Endothelial cell of umbilical vein (primary cell): ENCODE results near the gene SCN2B. TPM values are rescaled to one million over a fixed set of nuclear protein-coding genes. Genes with fewer than 3 reads are reported as not detected.

ENCODE experiments used
- BruUV-seq: library from RNA; stranded (reverse); fragments of 400-500 nt; replicated peaks from 2 replicates; lab custom pipeline; 2021; lab: Mats Ljungman, UMichigan
- CTCF ChIA-PET: fragments of 300-600, 350-600 bp; sonication (Branson Sonifier 250); formaldehyde crosslinking; loops from one replicate; lab custom pipeline; 2021; ENCODE audit warnings: antibody characterized with exemption, inconsistent platforms; lab: Charles Lee
- POLR2A ChIA-PET: fragments of 300-600, 350-600 bp; sonication (Branson Sonifier 250); formaldehyde crosslinking; loops from one replicate; lab custom pipeline; 2021; ENCODE audit warnings: antibody characterized with exemption, inconsistent platforms; lab: Charles Lee
- DNase-seq: peaks from one replicate; pipeline ENCODE4 v3.0.0-alpha.2; 2011; ENCODE audit warnings: low read depth, low spot score
- FAIRE-seq: peaks from 2 replicates; lab custom pipeline; 2011; peaks lifted over from hg19 to GRCh38; lab: Jason Lieb, UNC
- H2AFZ ChIP-seq: 2 replicates; pipeline ENCODE4 v1.6.0; 2012; ENCODE audit warnings: low read depth, low read length, control low read depth, inconsistent platforms
- H3K27ac ChIP-seq: 2 replicates; pipeline ENCODE4 v1.5.1; 2011; ENCODE audit warnings: low read depth, mild to moderate bottlenecking, control low read depth, low read length, moderate library complexity; ENCODE audit not compliant: insufficient read depth
- H3K27me3 ChIP-seq, 2 experiments: 2 replicates each; pipeline versions ENCODE4 v1.6.0 to v1.6.1; 2011; ENCODE audit warnings: low read length in 2 of 2, mixed read lengths in 1 of 2; ENCODE audit not compliant: control insufficient read depth in 2 of 2, insufficient read depth in 2 of 2
- H3K36me3 ChIP-seq, 2 experiments: 2 replicates in 1 of 2; 3 replicates in 1 of 2; pipeline ENCODE4 v1.5.1; 2011; ENCODE audit warnings: low read length in 2 of 2, mild to moderate bottlenecking in 1 of 2, moderate library complexity in 1 of 2; ENCODE audit not compliant: control insufficient read depth in 2 of 2, insufficient read depth in 2 of 2; ENCODE audit errors: extremely low read depth in 1 of 2
- H3K4me1 ChIP-seq: 3 replicates; pipeline ENCODE4 v1.5.1; 2011; ENCODE audit warnings: mild to moderate bottlenecking, low read length; ENCODE audit not compliant: control insufficient read depth, insufficient read depth; ENCODE audit errors: extremely low read depth
- H3K4me2 ChIP-seq: 2 replicates; pipeline ENCODE4 v1.6.1; 2011; ENCODE audit warnings: low read length, control low read depth, mixed read lengths; ENCODE audit not compliant: insufficient read depth
- H3K4me3 ChIP-seq, 3 experiments: fragments of 200-600 bp in 1 of 3; sonication (generic), shearing (Covaris generic) in 1 of 3; replicated peaks in 1 of 3; 2 replicates each; pipeline ENCODE4 v1.5.1; 2011 to 2016; ENCODE audit warnings: control low read depth in 3 of 3, low read length in 3 of 3, mild to moderate bottlenecking in 2 of 3, inconsistent platforms in 1 of 3, low read depth in 1 of 3, moderate library complexity in 1 of 3; ENCODE audit not compliant: insufficient read depth in 1 of 3
- H3K79me2 ChIP-seq: 2 replicates; pipeline ENCODE4 v1.6.0; 2012; ENCODE audit warnings: low read length, inconsistent platforms; ENCODE audit not compliant: control insufficient read depth, insufficient read depth
- H3K9ac ChIP-seq: replicated peaks from 2 replicates; pipeline ENCODE3; 2011; ENCODE audit warnings: low read length, control low read depth; ENCODE audit not compliant: insufficient read depth; ENCODE audit errors: extremely low read depth
- H3K9me1 ChIP-seq: replicated peaks from 3 replicates; pipeline ENCODE4 v1.6.0; 2011; ENCODE audit warnings: mild to moderate bottlenecking, low read length; ENCODE audit not compliant: control insufficient read depth, insufficient read depth; ENCODE audit errors: extremely low read depth
- H3K9me3 ChIP-seq: replicated peaks from 2 replicates; pipeline ENCODE4 v1.5.1; 2012; ENCODE audit warnings: low read length, inconsistent platforms; ENCODE audit not compliant: control insufficient read depth, insufficient read depth
- H4K20me1 ChIP-seq: replicated peaks from 2 replicates; pipeline ENCODE3; 2011; ENCODE audit warnings: mild to moderate bottlenecking, low read length; ENCODE audit not compliant: control insufficient read depth, insufficient read depth; ENCODE audit errors: extremely low read depth
- CTCF ChIP-seq, 2 donors: IDR thresholded peaks; 1 replicate in 1 of 2; 2 replicates in 1 of 2; pipeline ENCODE4 v1.5.1; 2011; ENCODE audit warnings: low read length in 2 of 2, mild to moderate bottlenecking in 2 of 2, moderate library complexity in 2 of 2, control low read depth in 1 of 2, inconsistent platforms in 1 of 2, low read depth in 1 of 2; ENCODE audit not compliant: insufficient read depth in 1 of 2; ENCODE audit errors: extremely low read depth in 1 of 2
- EZH2 ChIP-seq: IDR thresholded peaks from 2 replicates; pipeline ENCODE4 v1.6.1; 2012; ENCODE audit warnings: borderline replicate concordance, low read depth, mild to moderate bottlenecking, moderate library complexity, low read length, inconsistent platforms; ENCODE audit not compliant: severe bottlenecking
- FOS ChIP-seq: IDR thresholded peaks from 2 replicates; pipeline ENCODE4 v1.6.1; 2011; ENCODE audit warnings: mild to moderate bottlenecking, low read length, moderate library complexity, borderline replicate concordance; ENCODE audit not compliant: insufficient read depth
- GATA2 ChIP-seq: IDR thresholded peaks from 2 replicates; pipeline ENCODE4 v1.7.0; 2011; ENCODE audit warnings: low read depth, mild to moderate bottlenecking, moderate library complexity, mixed read lengths, low read length; ENCODE audit not compliant: insufficient read length, insufficient read depth
- JUN ChIP-seq: IDR thresholded peaks from 2 replicates; pipeline ENCODE4 v1.6.1; 2011; ENCODE audit warnings: borderline replicate concordance, low read depth; ENCODE audit not compliant: insufficient read length, insufficient read depth
- MAX ChIP-seq: IDR thresholded peaks from 2 replicates; pipeline ENCODE4 v1.6.1; 2011; ENCODE audit not compliant: insufficient read depth, insufficient read length
- POLR2A ChIP-seq: IDR thresholded peaks from 2 replicates; pipeline ENCODE4 v1.6.1; 2012; ENCODE audit warnings: low read depth, mild to moderate bottlenecking, control low read depth, low read length
- POLR2AphosphoS5 ChIP-seq: IDR thresholded peaks from 2 replicates; pipeline ENCODE4 v1.6.1; 2012; ENCODE audit warnings: low read depth, mild to moderate bottlenecking, control low read depth, low read length, moderate library complexity; ENCODE audit not compliant: insufficient read depth
- dilution Hi-C: fragments of 300-500 bp; cut with MboI; formaldehyde crosslinking; loops from one replicate; pipeline ENCODE4 v1.15.0; 2019; ENCODE audit warnings: low sequenced_read_pairs; ENCODE audit not compliant: extremely low pct_ligation_motif_present
- intact Hi-C: fragments of 100-400 bp; cut with micrococcal nuclease; formaldehyde crosslinking; loops from one replicate; pipeline ENCODE4 v1.10.0; 2022
- polyA plus RNA-seq, 4 experiments: library from polyadenylated mRNA; depleted of rRNA in 3 of 4; stranded (reverse) in 3 of 4; unstranded in 1 of 4; fragments of >200 nt; gene quantifications; 2 replicates each; pipeline versions ENCODE4 v1.2.1 to v1.2.3, GENCODE V29; 2011 to 2012; ENCODE audit warnings: missing spikeins in 1 of 4
- total RNA-seq: library from RNA; stranded (reverse); gene quantifications from 2 replicates; pipeline ENCODE4 v1.2.3, GENCODE V29; 2021

The SCN2B gene
- total and polyA plus RNA-seq, 2 donors (not counting 3 experiments of a cell fraction or from before 2014, with no cell fraction given): not detected

- no peaks in the 10 kb centered on the region for H3K79me2 ChIP-seq
- no peak overlapping the region for H3K9ac ChIP-seq
- BruUV-seq: no TSS peak
- FAIRE-seq (no peak), DNase-seq (no peak)
- H3K4me1 ChIP-seq: no peaks in the 10 kb centered on the region
- peaks cover 4 to 15% of the 10 kb centered on the region in 2 experiments for H3K27me3 ChIP-seq
- no peak overlapping the region for H2AFZ ChIP-seq
- H3K27ac ChIP-seq: no peak overlapping the region
- H3K4me3 ChIP-seq: no peak overlapping the region
- no peaks in the 10 kb centered on the region for H3K9me1 ChIP-seq
- dilution Hi-C loops: no loop called here
- H3K4me2 ChIP-seq: no peak overlapping the region
- intact Hi-C loops: no loop called here
- no peaks in the 10 kb centered on the region for H3K9me3 ChIP-seq
- CTCF ChIA-PET: interaction anchor here (0.7 to 4.7 kb wide), 7 partner anchors 10 to 361 kb away, joined by 3 to 112 read pairs (median 14); no protein-coding TSS in a partner anchor
- no peak for TF ChIP-seq JUN
- TF ChIP-seq POLR2AphosphoS5: no peak
- TF ChIP-seq CTCF (IDR thresholded peaks at IDR 0.05; ENCODE audit: extremely low read depth in 1 of 2, insufficient read depth in 1 of 2, low read depth in 1 of 2, low read length in 2 of 2): no peak
- TF ChIP-seq MAX: no peak
- TF ChIP-seq FOS: no peak
- no peak for TF ChIP-seq EZH2
- TF ChIP-seq POLR2A: no peak
- no peak for TF ChIP-seq GATA2
- H3K36me3 ChIP-seq: no peaks in the 10 kb centered on the region
- H4K20me1 ChIP-seq: no peaks in the 10 kb centered on the region
- POLR2A ChIA-PET: no interaction called here
These were observed 6.9 kb downstream of the SCN2B start for GRCh38 chr11:118169300-118170140.
